HUES64 (cell line): ENCODE results near the gene RBPMS2.

Experiments
- H3K27ac ChIP-seq: 2 replicates; pipeline ENCODE4 v1.7.0; 2013; ENCODE audit warnings: low read depth, low read length, inconsistent platforms
- H3K27me3 ChIP-seq: 2 replicates; pipeline ENCODE4 v1.6.1; 2013; ENCODE audit warnings: mild to moderate bottlenecking, low read length; ENCODE audit not compliant: insufficient read depth
- H3K36me3 ChIP-seq: 2 replicates; pipeline ENCODE4 v1.6.1; 2013; ENCODE audit warnings: mild to moderate bottlenecking, low read length; ENCODE audit not compliant: insufficient read depth
- H3K4me1 ChIP-seq: 2 replicates; pipeline ENCODE4 v1.6.1; 2013; ENCODE audit warnings: mild to moderate bottlenecking, low read length, moderate library complexity; ENCODE audit not compliant: insufficient read depth
- H3K4me3 ChIP-seq: 2 replicates; pipeline ENCODE4 v1.5.1; 2013; ENCODE audit warnings: mild to moderate bottlenecking, low read length, moderate library complexity
- H3K9ac ChIP-seq: 2 replicates; pipeline ENCODE4 v1.6.1; 2013; ENCODE audit warnings: mild to moderate bottlenecking, low read depth, low read length
- H3K9me3 ChIP-seq: 2 replicates; pipeline ENCODE4 v1.6.1; 2013; ENCODE audit warnings: low read depth, low read length; ENCODE audit not compliant: insufficient read depth
- WGBS: fragments of 150-250, 120-280 bp; methylation state at CpG from one replicate; pipeline ENCODE4 v1.1.7; 2013; ENCODE audit warnings: missing lambda C conversion rate; 5-methylcytosine and 5-hydroxymethylcytosine counted together

The RBPMS2 gene

DNA sequence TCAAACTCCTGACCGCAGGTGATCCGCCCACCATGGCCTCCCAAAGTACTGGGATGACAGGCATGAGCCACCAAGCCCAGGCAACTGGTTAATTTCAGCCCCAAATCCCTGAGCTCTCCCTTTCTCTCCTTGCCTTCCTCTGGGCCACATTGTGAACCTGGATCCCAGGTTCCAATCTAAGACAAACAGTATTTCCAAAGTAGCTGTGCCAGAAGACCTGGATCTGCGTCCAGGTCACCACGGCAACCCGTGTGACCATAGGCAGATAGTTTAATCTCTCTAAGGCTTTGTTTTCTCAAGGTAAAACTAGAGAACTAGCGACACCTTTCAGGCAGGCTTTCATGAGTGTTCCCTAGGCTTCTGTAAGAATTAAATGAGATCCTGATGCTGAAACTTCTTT is 5.9 kb upstream of the RBPMS2 start:
- 89% methylated on average over 6 of the region's 6 CpGs for WGBS

DNA sequence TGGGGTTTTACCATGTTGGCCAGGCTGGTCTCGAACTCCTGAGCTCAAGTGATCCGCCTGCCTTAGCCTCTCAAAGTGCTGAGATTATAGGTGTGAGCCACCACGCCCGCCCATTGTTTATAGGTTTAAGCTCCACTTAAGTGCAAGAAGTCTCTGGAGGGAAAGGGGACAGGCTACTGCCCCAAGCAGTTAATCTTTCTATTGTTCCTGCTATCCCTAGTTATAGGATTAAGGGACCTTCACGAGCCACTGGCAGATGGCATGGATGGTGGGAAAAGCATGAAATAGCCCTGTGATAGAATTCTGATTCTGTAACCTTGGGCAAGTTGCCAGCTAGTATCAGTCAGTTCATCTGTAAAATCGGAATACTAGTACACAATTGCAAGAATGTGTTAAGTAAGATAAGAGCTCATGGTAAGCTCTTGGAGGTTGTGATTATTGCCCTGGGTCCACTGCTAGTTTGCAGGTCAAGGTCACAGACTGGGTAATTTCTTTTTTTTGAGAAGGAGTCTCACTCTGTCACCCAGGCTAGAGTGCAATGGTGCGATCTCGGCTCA is 5.3 kb upstream of the RBPMS2 start:
- WGBS: 91% methylated on average over 7 of the region's 8 CpGs
- H3K27me3 ChIP-seq: peaks cover 15% of the 10 kb centered on the region; the same call in 1 of the 2 replicates

More for the DNA sequence above, 5.9 kb upstream of the RBPMS2 start:
- Histone ChIP-seq H3K4me1 (peaks cover 22% of the 10 kb centered on the region), H3K9me3 (no peaks in the 10 kb centered on the region), H3K27me3 (peaks cover 12% of the 10 kb centered on the region; the same call in 1 of the 2 replicates), H3K4me3 (no peak overlapping the region), H3K9ac (no peak overlapping the region), H3K36me3 (no peaks in the 10 kb centered on the region), H3K27ac (no peak overlapping the region)

DNA sequence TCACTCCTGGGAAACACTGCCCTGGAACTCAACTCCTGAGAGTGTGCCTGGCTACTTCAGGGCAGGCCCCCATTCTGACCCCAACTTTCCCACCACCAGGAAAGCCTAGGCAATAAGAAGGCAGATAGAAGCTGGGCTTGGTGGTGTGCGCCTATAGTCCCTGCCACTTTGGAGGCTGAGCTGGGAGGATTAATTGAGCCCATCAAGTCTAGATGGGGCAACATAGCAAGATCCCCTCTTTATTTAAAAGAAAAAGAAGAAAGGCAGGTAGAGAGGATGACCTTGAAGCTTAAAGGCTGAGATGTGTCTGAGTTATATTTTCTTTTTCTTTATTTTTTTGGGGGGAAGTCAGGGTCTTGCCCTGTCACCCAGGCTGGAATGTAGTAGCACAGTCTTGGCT is 4.2 kb upstream of the RBPMS2 start:
- no peaks in the 10 kb centered on the region for H3K9me3 ChIP-seq

More for the DNA sequence above, 5.3 kb upstream of the RBPMS2 start:
- no peak overlapping the region for H3K4me3 ChIP-seq
- no peaks in the 10 kb centered on the region for H3K9me3 ChIP-seq
- H3K36me3 ChIP-seq: no peaks in the 10 kb centered on the region
- no peak overlapping the region for H3K27ac ChIP-seq
- peaks cover 22% of the 10 kb centered on the region for H3K4me1 ChIP-seq
- H3K9ac ChIP-seq: no peak overlapping the region

DNA sequence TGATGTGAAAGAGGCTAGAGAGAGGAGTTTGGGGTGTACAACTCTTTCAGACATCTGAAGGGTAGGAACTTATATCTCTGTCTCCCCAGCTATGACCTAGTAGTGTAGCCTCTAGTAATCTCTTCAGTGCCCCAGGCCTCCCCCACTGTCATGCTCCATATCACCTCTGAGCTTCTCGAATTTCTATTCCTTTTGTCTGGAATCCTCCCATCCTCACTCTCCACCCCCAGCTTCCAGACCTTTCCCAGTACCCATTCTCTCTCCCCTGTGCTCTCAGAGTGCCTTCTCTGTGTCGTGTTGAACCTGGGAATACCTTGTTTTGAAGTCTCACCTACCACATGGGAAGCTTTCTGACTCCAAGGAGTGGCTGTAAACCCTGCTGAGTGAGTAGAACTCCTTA is 3.6 kb upstream of the RBPMS2 start:
- 43% methylated on average over 2 of the region's 2 CpGs for WGBS
- Histone ChIP-seq H3K9me3 (no peaks in the 10 kb centered on the region), H3K4me1 (peaks cover 22% of the 10 kb centered on the region), H3K27ac (no peak overlapping the region), H3K27me3 (peaks cover 15% of the 10 kb centered on the region; the same call in 1 of the 2 replicates), H3K36me3 (no peaks in the 10 kb centered on the region), H3K4me3 (no peak overlapping the region), H3K9ac (no peak overlapping the region)

More for the DNA sequence above, 4.2 kb upstream of the RBPMS2 start:
- H3K4me3 ChIP-seq: no peak overlapping the region
- peaks cover 15% of the 10 kb centered on the region; the same call in 1 of the 2 replicates for H3K27me3 ChIP-seq
- H3K9ac ChIP-seq: no peak overlapping the region
- no peaks in the 10 kb centered on the region for H3K36me3 ChIP-seq
- H3K4me1 ChIP-seq: peaks cover 22% of the 10 kb centered on the region
- H3K27ac ChIP-seq: no peak overlapping the region
- WGBS: 82% methylated on average over 1 of the region's 1 CpG

DNA sequence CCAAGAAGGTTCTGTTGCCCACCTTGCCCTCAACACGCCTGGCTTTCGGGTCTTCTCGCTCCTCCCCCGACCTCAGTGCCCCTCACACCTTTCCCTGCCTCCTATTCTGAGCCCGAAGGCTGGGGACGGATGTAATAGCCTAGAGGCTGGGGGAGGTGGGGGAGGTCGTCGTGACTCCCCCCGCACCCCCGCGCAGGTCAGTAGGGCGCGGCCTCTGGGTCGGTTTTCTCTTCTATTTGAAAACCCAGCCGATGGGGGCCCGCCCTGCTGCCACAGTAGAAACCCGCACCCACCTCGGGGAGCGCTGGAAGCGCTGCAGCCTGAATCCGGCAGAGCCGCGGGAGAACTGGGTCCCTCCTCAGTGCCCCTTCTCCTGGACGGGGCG is 1.0 kb upstream of the RBPMS2 start:
- Histone ChIP-seq H3K9ac (peak overlapping the region; percentile 83), H3K4me3 (peak overlapping the region; percentile 69), H3K27me3 (peaks cover 15% of the 10 kb centered on the region; the same call in 1 of the 2 replicates), H3K27ac (peak overlapping the region; percentile 97), H3K36me3 (no peaks in the 10 kb centered on the region), H3K4me1 (peaks cover 37% of the 10 kb centered on the region), H3K9me3 (no peaks in the 10 kb centered on the region)
- WGBS: 4% methylated on average over 25 of the region's 25 CpGs

DNA sequence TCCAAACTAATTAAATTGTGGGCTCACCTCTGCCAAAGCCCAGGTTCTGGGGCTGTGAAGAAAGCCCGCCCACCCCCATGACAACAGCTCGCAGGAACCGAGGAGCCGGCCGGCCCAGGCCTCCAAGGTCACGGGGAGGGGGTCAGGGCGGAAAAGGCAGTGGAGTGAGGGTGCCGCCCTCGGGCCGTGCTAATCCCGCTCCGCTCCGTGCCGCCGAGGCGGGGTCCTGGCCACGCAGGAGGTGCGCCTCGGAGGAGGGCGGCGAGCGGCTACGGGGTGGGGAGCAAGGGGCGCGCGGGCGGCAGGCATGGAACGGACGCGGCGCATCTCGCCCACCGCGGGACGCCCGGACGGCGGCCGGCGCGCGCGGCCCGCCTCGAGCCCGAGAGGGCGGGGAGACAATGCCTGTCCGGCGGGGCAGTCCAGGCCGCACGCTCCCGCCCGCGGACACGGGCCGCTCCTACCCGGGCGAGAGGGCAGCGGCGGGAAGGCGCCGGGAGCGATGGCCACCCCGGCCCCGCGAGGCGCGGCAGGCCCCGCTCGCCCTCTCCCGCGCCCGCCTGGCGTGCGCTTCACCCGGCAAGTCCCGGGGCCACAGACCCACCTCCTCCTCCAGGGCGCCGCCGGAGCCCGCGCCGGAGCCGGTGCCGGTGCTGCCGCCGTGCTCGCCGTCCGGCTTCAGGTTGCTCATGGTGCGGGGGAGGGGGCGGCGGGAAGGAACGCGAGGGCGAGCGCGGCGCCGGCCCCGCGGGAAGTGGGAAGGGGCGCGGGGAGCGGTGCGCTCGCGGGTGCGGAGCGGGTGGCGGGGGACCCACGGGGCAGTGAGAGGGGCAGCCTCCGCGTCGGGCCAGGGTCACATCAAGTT is 528 bp downstream of the RBPMS2 start:
- peaks cover 15% of the 10 kb centered on the region; the same call in 1 of the 2 replicates for H3K27me3 ChIP-seq
- H3K4me1 ChIP-seq: peaks cover 44% of the 10 kb centered on the region
- peak overlapping the region; percentile 88 for H3K9ac ChIP-seq
- no peaks in the 10 kb centered on the region for H3K9me3 ChIP-seq
- H3K4me3 ChIP-seq: peak overlapping the region; percentile 80
- peak overlapping the region; percentile 84; the same call in 1 of the 2 replicates for H3K27ac ChIP-seq
- H3K36me3 ChIP-seq: no peaks in the 10 kb centered on the region
- under 1% methylated on average over 115 of the region's 115 CpGs for WGBS

DNA sequence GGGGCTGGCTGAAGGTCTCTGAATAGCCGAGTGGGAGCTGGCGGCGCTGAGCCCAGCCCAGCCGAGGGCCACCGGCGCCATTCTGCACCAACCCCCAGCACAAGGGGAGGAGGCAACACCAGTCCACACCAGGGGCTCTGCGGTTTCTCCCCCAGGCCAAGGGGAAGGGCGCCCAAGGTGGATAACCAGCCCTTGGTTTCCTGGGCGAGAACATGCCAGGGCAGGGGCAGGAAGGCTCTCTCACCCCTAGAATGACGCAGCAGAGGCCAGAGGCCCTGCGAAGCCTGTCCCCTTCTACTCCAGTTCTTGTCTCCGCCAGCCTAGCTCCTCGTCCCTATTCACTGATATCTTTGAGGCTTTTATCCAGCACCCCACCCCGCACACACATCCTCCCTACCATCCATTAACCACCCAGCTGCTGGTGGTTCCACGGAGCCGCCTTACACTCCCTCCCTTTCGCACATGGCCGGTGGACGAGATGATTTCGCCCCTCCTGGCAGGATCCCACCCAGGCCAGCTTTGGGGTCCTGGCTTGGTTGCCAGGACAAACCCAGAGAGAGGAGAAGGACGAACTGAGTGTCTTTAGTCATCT is 1.3 kb downstream of the RBPMS2 start:
- peaks cover 42% of the 10 kb centered on the region for H3K4me1 ChIP-seq
- H3K27ac ChIP-seq: peak overlapping the region; percentile 84
- H3K36me3 ChIP-seq: no peaks in the 10 kb centered on the region
- H3K9me3 ChIP-seq: no peaks in the 10 kb centered on the region
- 1% methylated on average over 21 of the region's 21 CpGs for WGBS
- peaks cover 15% of the 10 kb centered on the region; the same call in 1 of the 2 replicates for H3K27me3 ChIP-seq
- H3K9ac ChIP-seq: peak overlapping the region; percentile 88
- peak overlapping the region; percentile 80 for H3K4me3 ChIP-seq

DNA sequence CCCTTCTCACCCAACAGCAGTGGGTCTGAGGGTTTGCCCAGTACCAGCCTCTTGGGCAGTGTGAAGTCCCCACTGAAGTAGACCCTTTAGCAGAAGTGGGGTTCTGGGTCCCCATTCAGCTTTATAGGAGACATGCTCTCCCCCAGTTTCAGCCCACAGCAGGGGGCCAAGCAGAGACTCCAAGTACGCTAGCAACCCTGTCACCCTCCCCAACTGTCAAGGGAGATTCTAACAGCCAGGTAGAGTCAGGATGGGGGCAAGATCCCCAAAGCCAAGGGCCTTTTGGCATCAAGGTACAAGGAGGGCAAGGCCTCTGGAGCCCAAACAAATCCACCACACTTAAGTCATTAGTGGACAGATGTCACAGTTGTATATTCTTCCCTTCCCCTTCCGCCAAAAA is 1.8 kb downstream of the RBPMS2 start:
- Histone ChIP-seq H3K9me3 (no peaks in the 10 kb centered on the region), H3K4me3 (peak overlapping the region; percentile 80), H3K9ac (peak overlapping the region; percentile 88), H3K4me1 (peaks cover 37% of the 10 kb centered on the region), H3K36me3 (no peaks in the 10 kb centered on the region), H3K27me3 (peaks cover 15% of the 10 kb centered on the region; the same call in 1 of the 2 replicates), H3K27ac (peak overlapping the region; percentile 84; the same call in 1 of the 2 replicates)
- WGBS: 30% methylated on average over 2 of the region's 2 CpGs

DNA sequence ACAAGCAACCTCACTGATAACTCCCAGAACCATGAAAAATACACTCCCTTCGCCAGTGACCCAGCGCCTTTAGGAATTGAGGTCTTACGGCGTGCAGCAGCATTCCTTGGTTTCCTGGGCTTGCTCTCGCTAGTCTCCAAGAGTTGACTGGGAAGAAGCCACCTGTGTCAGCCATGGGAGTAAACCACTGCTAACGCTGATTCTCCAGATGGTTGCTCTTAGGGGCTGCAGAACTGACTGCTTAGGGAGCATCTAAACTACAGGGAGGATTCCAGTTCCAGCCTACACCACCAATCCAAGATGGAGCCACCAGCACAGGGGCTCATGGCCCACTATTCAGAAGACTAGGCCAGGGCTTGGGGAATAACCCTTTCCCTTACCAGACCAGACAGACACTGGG is 2.4 kb downstream of the RBPMS2 start:
- Histone ChIP-seq H3K27ac (peak overlapping the region; percentile 18; the same call in 1 of the 2 replicates), H3K27me3 (peaks cover 15% of the 10 kb centered on the region; the same call in 1 of the 2 replicates), H3K36me3 (no peaks in the 10 kb centered on the region), H3K4me1 (peaks cover 36% of the 10 kb centered on the region), H3K4me3 (peak overlapping the region; percentile 80), H3K9ac (no peak overlapping the region), H3K9me3 (no peaks in the 10 kb centered on the region)
- WGBS: 63% methylated on average over 6 of the region's 6 CpGs

DNA sequence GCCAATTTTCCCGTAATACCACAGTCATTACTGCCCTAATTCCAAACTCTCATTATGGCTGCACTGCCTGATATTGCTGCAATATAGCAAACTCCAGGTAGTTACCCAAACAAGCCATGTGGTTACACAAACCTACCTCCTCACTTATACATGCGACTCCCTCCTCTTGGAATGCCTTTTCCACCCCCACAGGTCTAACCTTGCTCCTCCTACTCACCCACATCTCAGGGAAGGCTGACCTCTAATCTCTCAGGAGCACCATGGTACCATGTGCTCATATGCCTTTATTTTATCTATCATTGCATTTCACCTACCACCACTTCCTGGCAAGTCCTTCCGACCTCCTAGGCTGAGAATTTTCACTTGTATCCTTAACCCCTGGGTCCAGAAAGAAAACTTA is 2.9 kb downstream of the RBPMS2 start:
- Histone ChIP-seq H3K27ac (no peak overlapping the region; the same call in 1 of the 2 replicates), H3K36me3 (no peaks in the 10 kb centered on the region), H3K9me3 (no peaks in the 10 kb centered on the region), H3K27me3 (peaks cover 14% of the 10 kb centered on the region; the same call in 1 of the 2 replicates), H3K9ac (no peak overlapping the region), H3K4me3 (peak overlapping the region; percentile 80), H3K4me1 (peaks cover 36% of the 10 kb centered on the region)
- 39% methylated on average over 3 of the region's 3 CpGs for WGBS

DNA sequence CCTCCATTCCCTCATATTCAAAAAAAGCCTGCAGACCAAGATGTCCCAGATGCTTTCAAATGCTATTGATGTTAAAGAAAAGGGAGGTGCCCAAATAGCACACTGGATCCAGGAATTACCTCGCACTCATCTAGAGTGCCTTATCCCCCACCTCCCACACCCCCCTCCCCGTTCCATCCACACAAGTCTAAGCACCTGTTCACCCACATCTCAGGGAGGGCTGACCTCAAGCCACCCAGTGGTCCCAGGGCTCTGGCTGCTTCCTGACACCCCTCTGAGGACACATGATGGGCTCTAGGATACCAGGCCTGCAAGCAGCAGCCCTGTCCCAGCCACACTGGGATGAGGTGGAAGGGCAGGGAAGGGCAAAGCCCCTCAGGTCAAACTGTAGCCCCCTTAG is 4.8 kb downstream of the RBPMS2 start:
- 75% methylated on average over 2 of the region's 2 CpGs for WGBS
- no peak overlapping the region for H3K27ac ChIP-seq
- H3K9ac ChIP-seq: no peak overlapping the region; the same call in 1 of the 2 replicates
- H3K36me3 ChIP-seq: no peaks in the 10 kb centered on the region
- no peaks in the 10 kb centered on the region for H3K27me3 ChIP-seq
- peaks cover 27% of the 10 kb centered on the region for H3K4me1 ChIP-seq
- no peak overlapping the region for H3K4me3 ChIP-seq
- H3K9me3 ChIP-seq: no peaks in the 10 kb centered on the region
